GM23338 (cell line): ENCODE data around the gene MYLK3. TPM values are rescaled to one million over a fixed set of nuclear protein-coding genes. Genes with fewer than 3 reads are reported as not detected.

Experiments used
- ATAC-seq: fragments of 200-7000 bp; cut with Tn5 transposase; 3 replicates; pipeline ENCODE4 v1.9.1; 2020
- DNase-seq: peaks from one replicate; pipeline ENCODE4 v3.0.0-alpha.2; 2015; ENCODE audit warnings: low spot score
- H2AFZ ChIP-seq: fragments of 200-600 bp; sonication (generic); 2 replicates; pipeline ENCODE4 v1.8.0; 2016; ENCODE audit warnings: antibody characterized with exemption, mild to moderate bottlenecking, moderate library complexity
- H3F3A ChIP-seq: fragments of 200-600 bp; sonication (generic); replicated peaks from 2 replicates; pipeline ENCODE4 v1.8.0; 2017; ENCODE audit warnings: antibody characterized with exemption, mixed run types, low read depth
- H3K27ac ChIP-seq: fragments of 200-600 bp; sonication (generic); 2 replicates; pipeline ENCODE4 v1.6.1; 2016; ENCODE audit warnings: low read depth
- H3K27me3 ChIP-seq: fragments of 200-600 bp; sonication (generic); 2 replicates; pipeline ENCODE4 v1.8.0; 2016; ENCODE audit warnings: mild to moderate bottlenecking, mixed run types, moderate library complexity; ENCODE audit not compliant: insufficient read depth
- H3K36me3 ChIP-seq: fragments of 200-600 bp; sonication (generic); 2 replicates; pipeline ENCODE4 v1.8.0; 2016; ENCODE audit warnings: mild to moderate bottlenecking; ENCODE audit not compliant: insufficient read depth
- H3K4me1 ChIP-seq: fragments of 200-600 bp; sonication (generic); 2 replicates; pipeline ENCODE4 v1.8.0; 2016; ENCODE audit warnings: mild to moderate bottlenecking, moderate library complexity; ENCODE audit not compliant: insufficient read depth
- H3K4me2 ChIP-seq: fragments of 200-600 bp; sonication (generic); 2 replicates; pipeline ENCODE4 v1.7.1; 2017; ENCODE audit warnings: mixed run types
- H3K4me3 ChIP-seq: fragments of 200-600 bp; sonication (generic); 2 replicates; pipeline ENCODE4 v1.6.1; 2016; ENCODE audit warnings: mixed run types
- H3K79me2 ChIP-seq: fragments of 200-600 bp; sonication (generic); replicated peaks from 2 replicates; pipeline ENCODE4 v1.8.0; 2017; ENCODE audit warnings: mild to moderate bottlenecking; ENCODE audit not compliant: insufficient read depth
- H3K9me2 ChIP-seq: fragments of 200-600 bp; sonication (generic); 2 replicates; pipeline ENCODE4 v1.8.0; 2017; ENCODE audit not compliant: insufficient read depth
- H4K20me1 ChIP-seq: fragments of 200-600 bp; sonication (generic); replicated peaks from 2 replicates; pipeline ENCODE4 v1.8.0; 2017; ENCODE audit warnings: mild to moderate bottlenecking; ENCODE audit not compliant: insufficient read depth
- H3K27ac Mint-ChIP-seq: 2 replicates; pipeline ENCODE4 v1.8.0; 2020; ENCODE audit warnings: inconsistent platforms, mild to moderate bottlenecking, moderate library complexity, mixed read lengths
- H3K27me3 Mint-ChIP-seq: 3 replicates; pipeline ENCODE4 v1.8.0; 2022; ENCODE audit warnings: low read depth, mild to moderate bottlenecking, moderate library complexity, mixed read lengths, inconsistent platforms; ENCODE audit not compliant: insufficient read depth, poor library complexity
- H3K36me3 Mint-ChIP-seq: 3 replicates; pipeline ENCODE4 v1.8.0; 2021; ENCODE audit warnings: low read depth, mild to moderate bottlenecking, inconsistent platforms, moderate library complexity, mixed read lengths
- H3K4me1 Mint-ChIP-seq: 3 replicates; pipeline ENCODE4 v1.8.0; 2020; ENCODE audit warnings: mild to moderate bottlenecking, inconsistent platforms, mixed read lengths
- H3K4me3 Mint-ChIP-seq: 3 replicates; pipeline ENCODE4 v1.8.0; 2021; ENCODE audit warnings: moderate library complexity, mild to moderate bottlenecking, inconsistent platforms, mixed read lengths
- H3K9me3 Mint-ChIP-seq: 3 replicates; pipeline ENCODE4 v1.8.0; 2020; ENCODE audit warnings: moderate library complexity, mild to moderate bottlenecking, inconsistent platforms, mixed read lengths
- CREB1 ChIP-seq: fragments of 250-450 bp; sonication (Bioruptor Pico); IDR thresholded peaks from 2 replicates; pipeline ENCODE4 v1.5.0; 2020; ENCODE audit warnings: low read depth, mild to moderate bottlenecking, moderate library complexity
- EZH2phosphoT487 ChIP-seq: fragments of 200-600 bp; sonication (generic); IDR thresholded peaks from one replicate; pipeline ENCODE4 v1.8.1; 2018; ENCODE audit warnings: antibody characterized with exemption; ENCODE audit not compliant: unreplicated experiment
- JUNB ChIP-seq: IDR thresholded peaks from one replicate; pipeline ENCODE4 v1.6.1; 2016; ENCODE audit warnings: antibody characterized with exemption; ENCODE audit not compliant: unreplicated experiment
- NANOG ChIP-seq: IDR thresholded peaks from 2 replicates; pipeline ENCODE4 v1.6.1; 2016; ENCODE audit warnings: antibody characterized with exemption, borderline replicate concordance
- POLR2AphosphoS5 ChIP-seq: IDR thresholded peaks from 2 replicates; pipeline ENCODE4 v1.6.1; 2016; ENCODE audit warnings: antibody characterized with exemption, low read depth
- STAT1 ChIP-seq: IDR thresholded peaks from one replicate; pipeline ENCODE4 v1.6.1; 2016; ENCODE audit warnings: antibody characterized with exemption; ENCODE audit not compliant: unreplicated experiment
- ZNF114 ChIP-seq: fragments of 250-450 bp; sonication (Bioruptor Pico); IDR thresholded peaks from 2 replicates; pipeline ENCODE4 v1.5.0; 2020; ENCODE audit warnings: mild to moderate bottlenecking, moderate library complexity
- ZNF331 ChIP-seq: fragments of 250-450 bp; sonication (Bioruptor Pico); IDR thresholded peaks from 2 replicates; pipeline ENCODE4 v1.5.0; 2020; ENCODE audit warnings: low read depth, mild to moderate bottlenecking, moderate library complexity
- polyA plus RNA-seq: library from polyadenylated mRNA; unstranded; fragments of >200 nt; fragmentation: Nextera tagmentation; extraction: Ambion mirVana; gene quantifications from 2 replicates; pipeline ENCODE4 v1.2.1, GENCODE V29; 2016
- total RNA-seq: library from RNA; depleted of rRNA; stranded (reverse); fragments of >200 nt; shearing (Covaris generic); gene quantifications from 2 replicates; pipeline ENCODE4 v1.2.3, GENCODE V29; 2014
- TF ChIP-seq, protein P1 (sequence below): IDR thresholded peaks from 2 replicates; pipeline ENCODE4 v1.6.1; 2016; ENCODE audit warnings: antibody characterized with exemption
- TF ChIP-seq, protein P2 (sequence below): fragments of 250-450 bp; sonication (Bioruptor Pico); IDR thresholded peaks from 2 replicates; pipeline ENCODE4 v1.5.0; 2020; ENCODE audit warnings: mild to moderate bottlenecking, moderate library complexity
- TF ChIP-seq, protein P3 (sequence below), 2 experiments: fragments of 200-600 bp in 1 of 2; sonication (generic) in 1 of 2; conservative IDR thresholded peaks; 2 replicates each; pipeline versions ENCODE4 v1.5.1 to v1.6.1; 2016 to 2017; ENCODE audit warnings: antibody characterized with exemption in 2 of 2, low read depth in 2 of 2, mild to moderate bottlenecking in 2 of 2, moderate library complexity in 1 of 2

Gene MYLK3
- total and polyA plus RNA-seq, 2 experiments from 2014 or later, result 0.18 to 0.63 TPM

DNA sequence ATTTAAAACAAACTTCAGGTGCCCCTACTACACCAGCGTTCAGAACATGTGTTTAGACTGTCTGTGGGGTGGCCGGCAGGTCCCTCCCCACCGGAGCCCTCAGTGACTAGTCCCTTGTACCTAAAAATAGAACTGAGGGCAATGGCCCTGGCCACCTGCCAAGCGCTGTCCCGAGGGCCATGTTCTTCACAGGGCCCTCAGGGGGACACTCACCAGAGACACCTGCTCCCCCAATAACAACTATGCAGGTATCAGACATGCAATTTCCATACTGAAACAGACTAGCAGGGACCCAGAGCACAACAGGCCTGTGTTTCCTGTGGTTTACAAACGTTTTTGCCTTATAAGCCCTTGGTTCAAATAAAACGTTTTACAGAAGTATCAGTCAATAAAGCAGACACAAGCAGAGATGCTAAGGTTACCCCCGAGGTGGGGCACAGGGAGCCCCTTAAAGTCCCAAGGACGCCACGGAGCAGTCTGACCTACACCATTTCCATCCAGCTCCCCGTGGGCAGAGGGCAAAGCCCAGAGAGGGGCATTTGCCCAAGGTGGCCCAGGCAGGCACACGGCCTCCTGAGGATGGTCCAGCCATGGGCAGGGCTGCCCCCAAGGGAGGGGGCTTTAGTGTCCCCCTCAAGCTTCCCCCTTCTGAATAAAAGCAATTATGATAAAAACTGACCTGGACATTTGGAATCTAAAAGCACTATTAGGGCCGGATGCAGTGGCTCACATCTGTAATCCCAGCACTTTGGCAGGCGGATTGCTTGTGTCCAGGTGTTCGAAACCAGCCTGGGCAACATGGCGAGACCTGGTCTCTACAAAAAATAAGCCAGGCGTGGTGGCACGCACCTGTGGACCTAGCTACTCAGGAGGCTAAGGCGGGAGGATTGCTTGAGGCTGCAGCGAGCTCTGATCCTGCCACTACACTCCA is 896 bp upstream of the MYLK3 start (continued):
- TF ChIP-seq, protein P1, sequence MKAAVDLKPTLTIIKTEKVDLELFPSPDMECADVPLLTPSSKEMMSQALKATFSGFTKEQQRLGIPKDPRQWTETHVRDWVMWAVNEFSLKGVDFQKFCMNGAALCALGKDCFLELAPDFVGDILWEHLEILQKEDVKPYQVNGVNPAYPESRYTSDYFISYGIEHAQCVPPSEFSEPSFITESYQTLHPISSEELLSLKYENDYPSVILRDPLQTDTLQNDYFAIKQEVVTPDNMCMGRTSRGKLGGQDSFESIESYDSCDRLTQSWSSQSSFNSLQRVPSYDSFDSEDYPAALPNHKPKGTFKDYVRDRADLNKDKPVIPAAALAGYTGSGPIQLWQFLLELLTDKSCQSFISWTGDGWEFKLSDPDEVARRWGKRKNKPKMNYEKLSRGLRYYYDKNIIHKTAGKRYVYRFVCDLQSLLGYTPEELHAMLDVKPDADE, result no peak
- TF ChIP-seq, protein P2, sequence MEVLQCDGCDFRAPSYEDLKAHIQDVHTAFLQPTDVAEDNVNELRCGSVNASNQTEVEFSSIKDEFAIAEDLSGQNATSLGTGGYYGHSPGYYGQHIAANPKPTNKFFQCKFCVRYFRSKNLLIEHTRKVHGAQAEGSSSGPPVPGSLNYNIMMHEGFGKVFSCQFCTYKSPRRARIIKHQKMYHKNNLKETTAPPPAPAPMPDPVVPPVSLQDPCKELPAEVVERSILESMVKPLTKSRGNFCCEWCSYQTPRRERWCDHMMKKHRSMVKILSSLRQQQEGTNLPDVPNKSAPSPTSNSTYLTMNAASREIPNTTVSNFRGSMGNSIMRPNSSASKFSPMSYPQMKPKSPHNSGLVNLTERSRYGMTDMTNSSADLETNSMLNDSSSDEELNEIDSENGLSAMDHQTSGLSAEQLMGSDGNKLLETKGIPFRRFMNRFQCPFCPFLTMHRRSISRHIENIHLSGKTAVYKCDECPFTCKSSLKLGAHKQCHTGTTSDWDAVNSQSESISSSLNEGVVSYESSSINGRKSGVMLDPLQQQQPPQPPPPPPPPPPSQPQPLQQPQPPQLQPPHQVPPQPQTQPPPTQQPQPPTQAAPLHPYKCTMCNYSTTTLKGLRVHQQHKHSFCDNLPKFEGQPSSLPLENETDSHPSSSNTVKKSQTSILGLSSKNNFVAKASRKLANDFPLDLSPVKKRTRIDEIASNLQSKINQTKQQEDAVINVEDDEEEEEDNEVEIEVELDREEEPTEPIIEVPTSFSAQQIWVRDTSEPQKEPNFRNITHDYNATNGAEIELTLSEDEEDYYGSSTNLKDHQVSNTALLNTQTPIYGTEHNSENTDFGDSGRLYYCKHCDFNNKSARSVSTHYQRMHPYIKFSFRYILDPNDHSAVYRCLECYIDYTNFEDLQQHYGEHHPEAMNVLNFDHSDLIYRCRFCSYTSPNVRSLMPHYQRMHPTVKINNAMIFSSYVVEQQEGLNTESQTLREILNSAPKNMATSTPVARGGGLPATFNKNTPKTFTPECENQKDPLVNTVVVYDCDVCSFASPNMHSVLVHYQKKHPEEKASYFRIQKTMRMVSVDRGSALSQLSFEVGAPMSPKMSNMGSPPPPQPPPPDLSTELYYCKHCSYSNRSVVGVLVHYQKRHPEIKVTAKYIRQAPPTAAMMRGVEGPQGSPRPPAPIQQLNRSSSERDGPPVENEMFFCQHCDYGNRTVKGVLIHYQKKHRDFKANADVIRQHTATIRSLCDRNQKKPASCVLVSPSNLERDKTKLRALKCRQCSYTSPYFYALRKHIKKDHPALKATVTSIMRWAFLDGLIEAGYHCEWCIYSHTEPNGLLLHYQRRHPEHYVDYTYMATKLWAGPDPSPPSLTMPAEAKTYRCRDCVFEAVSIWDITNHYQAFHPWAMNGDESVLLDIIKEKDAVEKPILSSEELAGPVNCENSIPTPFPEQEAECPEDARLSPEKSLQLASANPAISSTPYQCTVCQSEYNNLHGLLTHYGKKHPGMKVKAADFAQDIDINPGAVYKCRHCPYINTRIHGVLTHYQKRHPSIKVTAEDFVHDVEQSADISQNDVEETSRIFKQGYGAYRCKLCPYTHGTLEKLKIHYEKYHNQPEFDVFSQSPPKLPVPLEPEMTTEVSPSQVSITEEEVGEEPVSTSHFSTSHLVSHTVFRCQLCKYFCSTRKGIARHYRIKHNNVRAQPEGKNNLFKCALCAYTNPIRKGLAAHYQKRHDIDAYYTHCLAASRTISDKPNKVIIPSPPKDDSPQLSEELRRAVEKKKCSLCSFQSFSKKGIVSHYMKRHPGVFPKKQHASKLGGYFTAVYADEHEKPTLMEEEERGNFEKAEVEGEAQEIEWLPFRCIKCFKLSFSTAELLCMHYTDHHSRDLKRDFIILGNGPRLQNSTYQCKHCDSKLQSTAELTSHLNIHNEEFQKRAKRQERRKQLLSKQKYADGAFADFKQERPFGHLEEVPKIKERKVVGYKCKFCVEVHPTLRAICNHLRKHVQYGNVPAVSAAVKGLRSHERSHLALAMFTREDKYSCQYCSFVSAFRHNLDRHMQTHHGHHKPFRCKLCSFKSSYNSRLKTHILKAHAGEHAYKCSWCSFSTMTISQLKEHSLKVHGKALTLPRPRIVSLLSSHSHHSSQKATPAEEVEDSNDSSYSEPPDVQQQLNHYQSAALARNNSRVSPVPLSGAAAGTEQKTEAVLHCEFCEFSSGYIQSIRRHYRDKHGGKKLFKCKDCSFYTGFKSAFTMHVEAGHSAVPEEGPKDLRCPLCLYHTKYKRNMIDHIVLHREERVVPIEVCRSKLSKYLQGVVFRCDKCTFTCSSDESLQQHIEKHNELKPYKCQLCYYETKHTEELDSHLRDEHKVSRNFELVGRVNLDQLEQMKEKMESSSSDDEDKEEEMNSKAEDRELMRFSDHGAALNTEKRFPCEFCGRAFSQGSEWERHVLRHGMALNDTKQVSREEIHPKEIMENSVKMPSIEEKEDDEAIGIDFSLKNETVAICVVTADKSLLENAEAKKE (CRISPR knock-in tag), result no peak

DNA sequence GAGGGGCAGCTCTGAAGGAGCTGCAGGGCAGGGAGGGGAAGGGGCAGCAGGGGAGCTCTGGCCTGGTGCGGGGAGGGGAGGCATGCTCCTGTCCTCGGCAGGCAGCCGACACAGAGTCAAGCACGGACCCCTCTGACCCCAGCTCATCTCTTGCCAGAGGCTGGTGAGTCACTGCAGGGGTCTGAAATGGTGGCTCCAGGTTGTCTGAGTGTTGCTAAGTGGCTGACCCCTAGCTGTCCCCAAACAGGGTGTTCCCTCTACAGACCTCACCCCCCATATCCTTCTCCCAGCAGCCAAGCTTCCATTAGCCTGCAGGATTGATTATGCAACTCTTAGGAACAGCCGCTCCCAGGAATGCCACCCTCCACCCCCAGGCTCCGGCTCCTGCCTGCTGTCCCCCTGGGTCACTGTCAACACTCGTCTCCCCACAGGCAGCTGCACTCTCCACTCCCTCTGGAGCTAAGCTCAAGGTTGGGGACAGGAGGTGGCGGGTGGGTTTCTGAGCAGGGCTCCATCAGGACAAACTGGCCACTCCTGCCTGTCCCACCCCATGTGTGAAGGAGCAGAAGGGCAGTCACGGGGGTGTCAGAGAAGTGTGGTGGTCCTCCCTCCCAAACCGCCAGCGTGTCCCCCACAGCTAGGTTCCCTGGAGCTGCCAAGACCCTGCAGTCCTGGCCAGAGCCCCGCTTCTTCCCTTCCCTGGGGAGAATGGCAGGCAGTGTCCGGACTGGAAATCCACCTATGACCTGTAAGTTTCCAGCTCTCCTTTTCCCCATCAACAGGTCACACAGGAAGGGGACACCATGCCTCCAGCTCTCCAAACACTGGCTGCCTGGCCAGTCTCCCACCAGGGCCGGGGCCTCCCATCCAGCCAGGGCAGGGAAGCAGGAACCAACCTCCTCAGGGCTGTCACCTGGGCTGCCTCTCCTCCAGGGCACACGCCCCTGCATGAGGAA is 1.0 kb downstream of the MYLK3 start:
- no peaks in the 10 kb centered on the region; the same call in 2 of the 3 replicates for H3K9me3 Mint-ChIP-seq
- no peak overlapping the region for H3K4me2 ChIP-seq
- H3K79me2 ChIP-seq, result no peaks in the 10 kb centered on the region
- H2AFZ ChIP-seq, result peak overlapping the region; percentile 43; the same call in 1 of the 2 replicates
- H3K27ac ChIP-seq, result 0 out of 2 replicates have a peak overlapping the region, but pooled peaks have one; percentile 50
- no peak overlapping the region for H3K27ac Mint-ChIP-seq
- H4K20me1 ChIP-seq, result no peaks in the 10 kb centered on the region
- peaks cover 8% of the 10 kb centered on the region; the same call in 1 of the 2 replicates for H3K4me1 ChIP-seq
- H3K4me3 ChIP-seq, result no peak overlapping the region
- no peak overlapping the region for H3K4me3 Mint-ChIP-seq
- H3K36me3 Mint-ChIP-seq, result no peaks in the 10 kb centered on the region; the same call in 2 of the 3 replicates
- peaks cover 30% of the 10 kb centered on the region for H3K4me1 Mint-ChIP-seq
- H3K27me3 Mint-ChIP-seq, result peaks cover 9% of the 10 kb centered on the region
- no peaks in the 10 kb centered on the region for H3K27me3 ChIP-seq
- ATAC-seq (peak; percentile 16), DNase-seq (peak; percentile 16)
- peaks cover 8% of the 10 kb centered on the region; the same call in 1 of the 2 replicates for H3K9me2 ChIP-seq
- H3K36me3 ChIP-seq, result no peaks in the 10 kb centered on the region
- H3F3A ChIP-seq, result no peaks in the 10 kb centered on the region
- TF ChIP-seq STAT1 (no peak), ZNF331 (CRISPR knock-in tag) (no peak), POLR2AphosphoS5 (no peak), NANOG (no peak), JUNB (no peak), CREB1 (CRISPR knock-in tag) (no peak), ZNF114 (CRISPR knock-in tag) (no peak), EZH2phosphoT487 (no peak)
- TF ChIP-seq, protein P3, sequence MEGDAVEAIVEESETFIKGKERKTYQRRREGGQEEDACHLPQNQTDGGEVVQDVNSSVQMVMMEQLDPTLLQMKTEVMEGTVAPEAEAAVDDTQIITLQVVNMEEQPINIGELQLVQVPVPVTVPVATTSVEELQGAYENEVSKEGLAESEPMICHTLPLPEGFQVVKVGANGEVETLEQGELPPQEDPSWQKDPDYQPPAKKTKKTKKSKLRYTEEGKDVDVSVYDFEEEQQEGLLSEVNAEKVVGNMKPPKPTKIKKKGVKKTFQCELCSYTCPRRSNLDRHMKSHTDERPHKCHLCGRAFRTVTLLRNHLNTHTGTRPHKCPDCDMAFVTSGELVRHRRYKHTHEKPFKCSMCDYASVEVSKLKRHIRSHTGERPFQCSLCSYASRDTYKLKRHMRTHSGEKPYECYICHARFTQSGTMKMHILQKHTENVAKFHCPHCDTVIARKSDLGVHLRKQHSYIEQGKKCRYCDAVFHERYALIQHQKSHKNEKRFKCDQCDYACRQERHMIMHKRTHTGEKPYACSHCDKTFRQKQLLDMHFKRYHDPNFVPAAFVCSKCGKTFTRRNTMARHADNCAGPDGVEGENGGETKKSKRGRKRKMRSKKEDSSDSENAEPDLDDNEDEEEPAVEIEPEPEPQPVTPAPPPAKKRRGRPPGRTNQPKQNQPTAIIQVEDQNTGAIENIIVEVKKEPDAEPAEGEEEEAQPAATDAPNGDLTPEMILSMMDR (conservative IDR thresholded peaks at IDR 0.05; ENCODE audit: low read depth in 2 of 2), result no peak
- TF ChIP-seq, protein P1, result no peak
